Measurements from ENCODE around the gene LYPD8.
"Not testable (repeated sequence)": the region's sequence is repeated elsewhere in the genome, so short reads cannot be mapped to it uniquely, and the experiment has no call there.

DNA sequence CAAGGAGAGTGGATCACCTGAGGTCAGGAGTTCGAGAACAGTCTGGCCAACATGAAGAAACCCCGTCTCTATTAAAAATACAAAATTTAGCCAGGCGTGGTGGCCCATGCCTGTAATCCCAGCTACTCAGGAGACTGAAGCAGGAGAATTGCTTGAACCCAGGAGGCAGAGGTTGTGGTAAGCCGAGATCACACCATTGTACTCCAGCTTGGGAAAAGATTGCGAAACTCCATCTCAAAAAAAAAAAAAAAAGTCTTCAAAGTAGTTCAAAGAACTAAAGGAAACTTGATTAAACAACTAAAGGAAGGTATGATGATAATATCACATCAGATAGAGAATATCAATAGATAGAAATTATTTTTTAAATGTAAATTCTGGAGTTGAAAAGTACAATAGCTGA lies 39.1 kb upstream of the LYPD8 start:
- not testable (repeated sequence) for TF ChIP-seq CTCF (conservative IDR thresholded peaks at IDR 0.05 in 1 of 2, IDR thresholded peaks at IDR 0.05 in 1 of 2; ENCODE audit: extremely low read depth in 1 of 2, insufficient read depth in 1 of 2, low read depth in 1 of 2, low read length in 2 of 2); EZH2 (IDR thresholded peaks at IDR 0.05; ENCODE audit: borderline replicate concordance, low read length)

All from mammary epithelial cell (primary cell).